Psoas muscle (tissue), 8 donors: ENCODE data around the gene TAX1BP3. TPM values are rescaled to one million over a fixed set of nuclear protein-coding genes. Genes with fewer than 3 reads are reported as not detected.

Source experiments
- ATAC-seq, 4 donors: fragments of 200-7000 bp; cut with Tn5 transposase; one replicate each; pipeline ENCODE4 v1.9.1; 2020; ENCODE audit warnings: moderate library complexity in 3 of 4, mild to moderate bottlenecking in 2 of 4
- DNase-seq, 2 donors: peaks; one replicate each; pipeline ENCODE4 v3.0.0-alpha.2; 2020
- H3K27ac ChIP-seq: fragments of 200-600 bp; one replicate; pipeline ENCODE4 v1.8.0; 2022
- H3K27me3 ChIP-seq, 3 donors: fragments of 200-600 bp in 1 of 3; one replicate each; pipeline versions ENCODE4 v1.6.1 to v1.8.0; 2013 to 2022; ENCODE audit warnings: low read length in 2 of 3, mild to moderate bottlenecking in 2 of 3, moderate library complexity in 1 of 3; ENCODE audit not compliant: insufficient read depth in 3 of 3
- H3K36me3 ChIP-seq, 2 donors: fragments of 200-600 bp in 1 of 2; one replicate each; pipeline versions ENCODE4 v1.6.1 to v1.8.0; 2013 to 2022; ENCODE audit warnings: low read depth in 1 of 2, mild to moderate bottlenecking in 1 of 2, moderate library complexity in 1 of 2; ENCODE audit not compliant: insufficient read depth in 1 of 2
- H3K4me1 ChIP-seq: fragments of 200-600 bp; one replicate; pipeline ENCODE4 v1.8.0; 2022
- H3K4me3 ChIP-seq: fragments of 200-600 bp; one replicate; pipeline ENCODE4 v1.8.0; 2022; ENCODE audit warnings: mild to moderate bottlenecking
- H3K9me3 ChIP-seq: fragments of 200-600 bp; one replicate; pipeline ENCODE4 v1.8.0; 2022
- WGBS, 3 donors: extraction: QIAGEN DNeasy Blood & Tissue Kit; methylation state at CpG; one replicate each; pipeline versions ENCODE4 v1.1.6 to v1.1.7; 2013; 5-methylcytosine and 5-hydroxymethylcytosine counted together
- intact Hi-C, 2 donors: fragments of 100-400 bp; cut with DNase I; formaldehyde crosslinking; loops; one replicate each; pipeline versions ENCODE4 v1.11.0 to v1.14.2; 2022
- polyA plus RNA-seq, 3 donors: library from polyadenylated mRNA; stranded (reverse); fragments of 200-250 nt; gene quantifications; one replicate each; pipeline ENCODE4 v1.2.3, GENCODE V29; 2013
- total RNA-seq, 4 donors: library from RNA; stranded (reverse); fragmentation: NEBNext Ultra II Directional in 2 of 4; extraction: Animal tissue kit (Norgen Biotek cat#: 25700) in 2 of 4; gene quantifications; one replicate each; pipeline versions ENCODE4 v1.2.1 to v1.2.4, GENCODE V29; 2021 to 2023
- TF ChIP-seq, protein P1 (sequence below): fragments of 200-600 bp; IDR thresholded peaks from one replicate; pipeline ENCODE4 v1.8.0; 2022; ENCODE audit warnings: antibody characterized with exemption
- donor health status: healthy with polysubstance abuse.
- donor health status: DM: no; HTN: no; CAD: no; lungs with moderate emphysema.
- donor health status: Bipolar disorder and iron deficiency.
- donor health status: healthy.
- donor health status: DM: yes; HTN: yes; CAD: no.
- donor health status: DM: no; HTN: no; CAD: no.
- donor health status: DM: no; HTN: no; CAD: no.
- donor health status: DM: yes; HTN: yes; CAD: no.

The TAX1BP3 gene
- total and polyA plus RNA-seq, 7 donors: 20.4 to 75.7 (median 23.9) TPM

GRCh38 chr17:3659541-3660111 is 8.8 kb downstream of the TAX1BP3 start:
- no peaks in the 10 kb centered on the region for H3K27me3 ChIP-seq
- WGBS, 3 donors: 47 to 56% (median 52%) methylated on average over 22 of the region's 22 CpGs
- intact Hi-C loops: no loop called here
- peak; percentile 58 to 84 (median 77) for ATAC-seq
- peak overlapping the region; percentile 74 for H3K27ac ChIP-seq
- H3K4me3 ChIP-seq: no peak overlapping the region
- DNase-seq: peak; percentile 87 to 91
- no peaks in the 10 kb centered on the region for H3K9me3 ChIP-seq
- TF ChIP-seq, protein P1, sequence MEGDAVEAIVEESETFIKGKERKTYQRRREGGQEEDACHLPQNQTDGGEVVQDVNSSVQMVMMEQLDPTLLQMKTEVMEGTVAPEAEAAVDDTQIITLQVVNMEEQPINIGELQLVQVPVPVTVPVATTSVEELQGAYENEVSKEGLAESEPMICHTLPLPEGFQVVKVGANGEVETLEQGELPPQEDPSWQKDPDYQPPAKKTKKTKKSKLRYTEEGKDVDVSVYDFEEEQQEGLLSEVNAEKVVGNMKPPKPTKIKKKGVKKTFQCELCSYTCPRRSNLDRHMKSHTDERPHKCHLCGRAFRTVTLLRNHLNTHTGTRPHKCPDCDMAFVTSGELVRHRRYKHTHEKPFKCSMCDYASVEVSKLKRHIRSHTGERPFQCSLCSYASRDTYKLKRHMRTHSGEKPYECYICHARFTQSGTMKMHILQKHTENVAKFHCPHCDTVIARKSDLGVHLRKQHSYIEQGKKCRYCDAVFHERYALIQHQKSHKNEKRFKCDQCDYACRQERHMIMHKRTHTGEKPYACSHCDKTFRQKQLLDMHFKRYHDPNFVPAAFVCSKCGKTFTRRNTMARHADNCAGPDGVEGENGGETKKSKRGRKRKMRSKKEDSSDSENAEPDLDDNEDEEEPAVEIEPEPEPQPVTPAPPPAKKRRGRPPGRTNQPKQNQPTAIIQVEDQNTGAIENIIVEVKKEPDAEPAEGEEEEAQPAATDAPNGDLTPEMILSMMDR: peak; percentile 10
- H3K36me3 ChIP-seq: peaks cover 2 to 75% of the 10 kb centered on the region in 2 donors
- H3K4me1 ChIP-seq: peaks cover 18% of the 10 kb centered on the region

DNA sequence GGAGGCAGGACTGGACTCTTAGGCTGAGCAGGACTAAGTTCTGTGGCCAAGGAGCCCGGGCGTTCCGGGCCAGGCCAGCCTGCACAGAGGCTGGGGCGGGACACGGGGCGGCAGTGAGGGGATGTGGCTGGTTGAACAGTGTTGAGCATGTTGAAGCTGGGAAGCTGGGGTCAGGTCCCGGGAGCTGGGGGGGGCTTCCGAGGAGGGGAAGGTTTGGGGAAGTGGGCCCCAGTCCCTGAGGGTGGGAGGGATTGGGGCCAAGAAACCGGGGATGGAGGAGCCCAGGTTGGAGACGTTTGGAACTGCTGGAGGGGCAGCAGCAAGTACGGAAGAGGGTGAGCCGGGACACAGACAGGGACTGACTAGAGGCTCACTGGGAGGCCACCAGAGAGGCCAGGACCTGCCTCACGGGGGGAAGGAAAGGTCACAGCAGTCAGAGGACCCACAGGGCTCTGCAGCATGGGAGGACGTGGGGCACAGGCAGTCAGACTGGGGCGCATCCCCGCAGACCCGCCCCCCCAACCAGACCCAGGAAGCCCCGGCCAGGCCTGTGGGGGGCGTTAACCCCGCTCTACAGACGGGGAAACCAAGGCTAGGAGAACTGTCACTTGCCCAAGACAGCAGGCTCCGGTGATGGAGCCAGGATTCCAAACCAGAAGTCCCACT is 9.5 kb downstream of the TAX1BP3 start:
- ATAC-seq (peak in 3 of 4 donors; percentile 0 to 5 (median 2)), DNase-seq (no peak)
- 64 to 67% (median 67%) methylated on average over 20 to 22 of the region's 22 CpGs for WGBS, 3 donors
- no peak overlapping the region for H3K4me3 ChIP-seq
- peak overlapping the region; percentile 74 for H3K27ac ChIP-seq
- peaks cover 18% of the 10 kb centered on the region for H3K4me1 ChIP-seq
- no peaks in the 10 kb centered on the region for H3K27me3 ChIP-seq
- TF ChIP-seq, protein P1: no peak
- intact Hi-C loops: no loop called here
- H3K9me3 ChIP-seq: no peaks in the 10 kb centered on the region
- peaks cover 0 to 68% of the 10 kb centered on the region in 2 donors for H3K36me3 ChIP-seq

- TF ChIP-seq, protein P1: no peak
- Histone ChIP-seq H3K27ac (no peak overlapping the region), H3K9me3 (no peaks in the 10 kb centered on the region), H3K36me3 (peaks cover 0 to 62% of the 10 kb centered on the region in 2 donors), H3K4me1 (peaks cover 18% of the 10 kb centered on the region), H3K27me3 (no peaks in the 10 kb centered on the region), H3K4me3 (no peak overlapping the region)
- ATAC-seq: no peak
- intact Hi-C loops: no loop called here
- WGBS, 3 donors: 87 to 89% (median 88%) methylated on average over 42 of the region's 42 CpGs
- DNase-seq: no peak
These were observed 10.2 kb downstream of the TAX1BP3 start for GRCh38 chr17:3657874-3658783.

- Histone ChIP-seq H3K27ac (no peak overlapping the region), H3K4me1 (peaks cover 18% of the 10 kb centered on the region), H3K9me3 (no peaks in the 10 kb centered on the region), H3K36me3 (peaks cover 0 to 62% of the 10 kb centered on the region in 2 donors), H3K27me3 (no peaks in the 10 kb centered on the region), H3K4me3 (no peak overlapping the region)
- no peak for ATAC-seq
- intact Hi-C loops: no loop called here
- WGBS, 3 donors: 87 to 89% (median 88%) methylated on average over 7 of the region's 7 CpGs
- TF ChIP-seq, protein P1: no peak
- DNase-seq: no peak
These were observed 10.8 kb downstream of the TAX1BP3 start for GRCh38 chr17:3657588-3657869.
